Subcutaneous abdominal adipose tissue (tissue), 5 donors: ENCODE results near the gene EOLA2.
"Not testable (repeated sequence)": the region's sequence is repeated elsewhere in the genome, so short reads cannot be mapped to it uniquely, and the experiment has no call there.

ENCODE experiments used
- H3K27ac ChIP-seq: one replicate; pipeline ENCODE4 v1.7.0; 2013; ENCODE audit warnings: low read depth, mild to moderate bottlenecking, inconsistent platforms, low read length, moderate library complexity
- H3K27me3 ChIP-seq, 5 donors: one replicate each; pipeline ENCODE4 v1.7.0; 2013; ENCODE audit warnings: low read length in 5 of 5, inconsistent platforms in 1 of 5; ENCODE audit not compliant: control insufficient read depth in 5 of 5, insufficient read depth in 4 of 5
- H3K36me3 ChIP-seq, 5 donors: one replicate each; pipeline ENCODE4 v1.7.0; 2013; ENCODE audit warnings: low read length in 5 of 5; ENCODE audit not compliant: control insufficient read depth in 5 of 5, insufficient read depth in 5 of 5
- H3K4me1 ChIP-seq, 5 donors: one replicate each; pipeline ENCODE4 v1.7.0; 2013; ENCODE audit warnings: low read length in 5 of 5, mild to moderate bottlenecking in 3 of 5, moderate library complexity in 1 of 5; ENCODE audit not compliant: control insufficient read depth in 5 of 5, insufficient read depth in 5 of 5
- H3K4me3 ChIP-seq, 5 donors: one replicate each; pipeline ENCODE4 v1.7.0; 2013; ENCODE audit warnings: low read length in 5 of 5, low read depth in 1 of 5
- H3K9ac ChIP-seq, 5 donors: one replicate each; pipeline ENCODE4 v1.7.0; 2013; ENCODE audit warnings: low read length in 5 of 5, mild to moderate bottlenecking in 4 of 5, moderate library complexity in 3 of 5
- H3K9me3 ChIP-seq, 5 donors: one replicate each; pipeline ENCODE4 v1.7.0; 2013; ENCODE audit warnings: low read length in 5 of 5; ENCODE audit not compliant: control insufficient read depth in 5 of 5
- donor health status: healthy.
- donor health status: healthy.
- donor health status: healthy.
- donor health status: healthy.
- donor health status: healthy.

EOLA2 gene

GRCh38 chrX:149924434-149924833 lies 13.9 kb downstream of the EOLA2 start:
- H3K27me3 ChIP-seq, H3K27ac ChIP-seq, H3K9ac ChIP-seq, H3K9me3 ChIP-seq, H3K36me3 ChIP-seq, H3K4me3 ChIP-seq, H3K4me1 ChIP-seq: not testable (repeated sequence)

GRCh38 chrX:149923836-149924235 lies 14.5 kb downstream of the EOLA2 start:
- H3K27me3 ChIP-seq, H3K9ac ChIP-seq, H3K9me3 ChIP-seq, H3K36me3 ChIP-seq, H3K27ac ChIP-seq, H3K4me3 ChIP-seq, H3K4me1 ChIP-seq: not testable (repeated sequence)

- no peaks in the 10 kb centered on the region for H3K27me3 ChIP-seq
- no peak overlapping the region for H3K9ac ChIP-seq
- peaks cover 0 to 4% (median 0%) of the 10 kb centered on the region in 5 donors for H3K9me3 ChIP-seq
- no peak overlapping the region for H3K4me3 ChIP-seq
- peaks cover 0 to 7% (median 0%) of the 10 kb centered on the region in 5 donors for H3K4me1 ChIP-seq
- H3K27ac ChIP-seq, result no peak overlapping the region
- H3K36me3 ChIP-seq, result no peaks in the 10 kb centered on the region
Observed at GRCh38 chrX:149916745-149917392, 21.4 kb downstream of the EOLA2 start.

- no peaks in the 10 kb centered on the region for H3K27me3 ChIP-seq
Observed at GRCh38 chrX:149910178-149910695, 28.1 kb downstream of the EOLA2 start.

GRCh38 chrX:149909324-149910177 lies 28.7 kb downstream of the EOLA2 start:
- Histone ChIP-seq H3K36me3 (no peaks in the 10 kb centered on the region), H3K9me3 (peaks cover 0 to 4% (median 0%) of the 10 kb centered on the region in 5 donors), H3K4me3 (no peak overlapping the region), H3K4me1 (no peaks in the 10 kb centered on the region), H3K27me3 (no peaks in the 10 kb centered on the region), H3K9ac (no peak overlapping the region), H3K27ac (no peak overlapping the region)

More at GRCh38 chrX:149910178-149910695, 28.1 kb downstream of the EOLA2 start:
- Histone ChIP-seq H3K4me1 (no peaks in the 10 kb centered on the region), H3K4me3 (no peak overlapping the region), H3K27ac (no peak overlapping the region), H3K36me3 (no peaks in the 10 kb centered on the region), H3K9me3 (peaks cover 0 to 4% (median 0%) of the 10 kb centered on the region in 5 donors), H3K9ac (no peak overlapping the region)

- Histone ChIP-seq H3K4me3 (no peak overlapping the region), H3K9me3 (peaks cover 0 to 4% (median 0%) of the 10 kb centered on the region in 5 donors), H3K4me1 (no peaks in the 10 kb centered on the region), H3K9ac (no peak overlapping the region), H3K27me3 (no peaks in the 10 kb centered on the region), H3K36me3 (no peaks in the 10 kb centered on the region), H3K27ac (no peak overlapping the region)
Observed at GRCh38 chrX:149908727-149909126, 29.6 kb downstream of the EOLA2 start.

- H3K4me1 ChIP-seq, result no peaks in the 10 kb centered on the region
- H3K4me3 ChIP-seq, result no peak overlapping the region
- H3K9ac ChIP-seq, result no peak overlapping the region
- H3K9me3 ChIP-seq, result peaks cover 0 to 4% (median 0%) of the 10 kb centered on the region in 5 donors
- H3K36me3 ChIP-seq, result no peaks in the 10 kb centered on the region
- no peak overlapping the region for H3K27ac ChIP-seq
- no peaks in the 10 kb centered on the region for H3K27me3 ChIP-seq
Observed at GRCh38 chrX:149908308-149908707, 30.0 kb downstream of the EOLA2 start.

- no peak overlapping the region for H3K4me3 ChIP-seq
- no peaks in the 10 kb centered on the region for H3K36me3 ChIP-seq
- no peaks in the 10 kb centered on the region for H3K27me3 ChIP-seq
- no peaks in the 10 kb centered on the region for H3K9me3 ChIP-seq
- H3K27ac ChIP-seq, result no peak overlapping the region
- H3K9ac ChIP-seq, result no peak overlapping the region
- H3K4me1 ChIP-seq, result no peaks in the 10 kb centered on the region
Observed at GRCh38 chrX:149903889-149904748, 34.2 kb downstream of the EOLA2 start.

GRCh38 chrX:149898554-149898953 lies 39.7 kb downstream of the EOLA2 start:
- Histone ChIP-seq H3K27ac (no peak overlapping the region), H3K9ac (no peak overlapping the region), H3K4me1 (no peaks in the 10 kb centered on the region), H3K27me3 (no peaks in the 10 kb centered on the region), H3K9me3 (peaks cover 0 to 3% (median 0%) of the 10 kb centered on the region in 5 donors), H3K4me3 (no peak overlapping the region), H3K36me3 (no peaks in the 10 kb centered on the region)
